Stimulated activated memory B cell treated with anti-CD40 and anti-IgM and Interleukin-4, amounts not matched to agents 10 μg/mL and 1 μg/mL and 100 μg/mL, for 72 hours (primary cell): Measurements from ENCODE around the gene UBE2Z.
A peak's percentile ranks its signal among the peaks of the same experiment; 100 is the strongest.

ENCODE experiments used
- ATAC-seq: fragments of 150-1000 bp; cut with Tn5 transposase; 2 replicates; pipeline ENCODE4 v1.10.0; 2021
- H3K27ac Mint-ChIP-seq: one replicate; pipeline ENCODE4 v1.8.0; 2022; ENCODE audit warnings: mild to moderate bottlenecking, mixed read lengths
- H3K27me3 Mint-ChIP-seq: one replicate; pipeline ENCODE4 v1.8.0; 2022; ENCODE audit warnings: mixed read lengths
- H3K36me3 Mint-ChIP-seq: one replicate; pipeline ENCODE4 v1.8.0; 2022; ENCODE audit warnings: mixed read lengths
- H3K4me1 Mint-ChIP-seq: one replicate; pipeline ENCODE4 v1.8.0; 2022; ENCODE audit warnings: mixed read lengths
- H3K4me3 Mint-ChIP-seq: one replicate; pipeline ENCODE4 v1.8.0; 2022; ENCODE audit warnings: mild to moderate bottlenecking, moderate library complexity, mixed read lengths
- H3K9me3 Mint-ChIP-seq: one replicate; pipeline ENCODE4 v1.8.0; 2022; ENCODE audit warnings: mixed read lengths

The UBE2Z gene

DNA sequence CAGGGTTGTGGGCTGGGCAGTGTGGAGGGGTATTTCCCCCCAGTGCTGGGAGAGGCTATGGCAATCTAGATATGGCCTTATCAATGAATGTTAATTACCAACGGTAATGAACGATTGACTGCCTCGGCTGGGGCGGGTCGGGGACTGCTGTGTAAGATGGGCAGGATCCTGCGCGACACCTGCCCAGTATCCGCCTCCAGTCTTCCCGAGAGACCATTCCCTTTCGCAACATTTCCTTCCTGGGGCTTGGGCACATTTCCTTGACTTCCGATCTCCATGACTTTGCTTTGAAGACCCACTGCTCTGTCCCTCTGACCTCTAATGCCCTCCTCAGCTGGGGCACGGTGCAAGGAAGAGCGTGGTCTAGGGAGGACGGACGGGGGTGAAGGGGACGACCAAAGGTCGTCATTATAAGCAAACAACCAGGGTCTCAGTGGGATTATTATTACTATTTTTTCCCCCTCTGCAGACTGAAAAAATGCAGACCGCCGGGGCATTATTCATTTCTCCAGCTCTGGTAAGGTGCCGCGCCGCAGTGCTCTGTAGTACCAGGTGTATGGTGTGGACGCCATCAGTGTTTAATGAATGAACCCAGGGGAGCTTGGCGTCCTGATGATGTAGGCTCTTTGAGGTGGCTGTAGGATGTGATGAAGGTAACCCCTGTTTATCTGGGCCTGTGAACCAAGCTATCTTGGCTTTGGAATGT, 15.1 kb upstream of the UBE2Z start:
- no peaks in the 10 kb centered on the region for H3K27me3 Mint-ChIP-seq
- peak overlapping the region; percentile 80 for H3K27ac Mint-ChIP-seq
- peaks cover 22% of the 10 kb centered on the region for H3K36me3 Mint-ChIP-seq
- peak overlapping the region; percentile 89 for H3K4me3 Mint-ChIP-seq
- no peak for ATAC-seq
- H3K4me1 Mint-ChIP-seq = peaks cover 19% of the 10 kb centered on the region
- H3K9me3 Mint-ChIP-seq = no peaks in the 10 kb centered on the region

DNA sequence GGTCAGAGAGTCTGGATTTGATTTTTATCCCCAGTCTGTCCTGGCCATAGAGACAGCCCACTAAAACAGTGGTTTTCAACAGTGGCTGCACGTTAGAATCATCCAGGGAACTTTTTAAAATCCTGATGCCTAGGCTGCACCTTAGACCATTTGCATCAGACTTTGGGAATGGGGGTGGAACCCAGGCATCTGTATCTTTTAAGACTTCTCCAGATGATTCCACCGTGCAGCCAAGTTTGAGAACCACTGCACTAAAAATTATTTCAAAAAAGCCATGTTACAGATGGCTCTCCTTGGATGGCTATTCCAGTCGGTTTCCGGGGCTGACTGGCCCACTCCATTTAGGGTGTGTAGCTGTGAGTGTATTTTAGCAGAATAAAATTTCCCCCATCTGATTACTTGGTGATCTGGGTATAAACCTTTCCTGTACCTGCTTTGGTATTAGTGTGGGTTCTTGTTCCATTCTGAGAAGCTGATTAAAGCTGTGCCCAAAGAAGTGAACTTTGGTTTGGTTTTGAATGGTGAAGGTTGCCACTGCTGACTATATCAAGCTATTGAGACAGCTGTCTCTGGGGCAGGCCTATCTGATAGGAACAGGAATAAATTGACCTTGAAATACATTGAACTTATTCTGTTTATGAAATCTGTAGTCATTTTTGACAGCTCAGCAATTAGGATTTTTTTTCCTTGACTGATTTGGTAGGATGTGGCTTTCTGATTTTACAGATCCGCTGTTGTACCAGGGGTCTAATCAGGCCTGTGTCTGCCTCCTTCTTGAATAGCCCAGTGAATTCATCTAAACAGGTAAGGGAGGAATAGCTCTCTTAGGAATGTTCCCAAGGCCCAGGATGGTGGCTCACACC, 14.3 kb upstream of the UBE2Z start:
- peak overlapping the region; percentile 80 for H3K27ac Mint-ChIP-seq
- ATAC-seq = no peak
- no peaks in the 10 kb centered on the region for H3K27me3 Mint-ChIP-seq
- peak overlapping the region; percentile 89 for H3K4me3 Mint-ChIP-seq
- peaks cover 26% of the 10 kb centered on the region for H3K36me3 Mint-ChIP-seq
- H3K4me1 Mint-ChIP-seq = peaks cover 19% of the 10 kb centered on the region
- no peaks in the 10 kb centered on the region for H3K9me3 Mint-ChIP-seq

DNA sequence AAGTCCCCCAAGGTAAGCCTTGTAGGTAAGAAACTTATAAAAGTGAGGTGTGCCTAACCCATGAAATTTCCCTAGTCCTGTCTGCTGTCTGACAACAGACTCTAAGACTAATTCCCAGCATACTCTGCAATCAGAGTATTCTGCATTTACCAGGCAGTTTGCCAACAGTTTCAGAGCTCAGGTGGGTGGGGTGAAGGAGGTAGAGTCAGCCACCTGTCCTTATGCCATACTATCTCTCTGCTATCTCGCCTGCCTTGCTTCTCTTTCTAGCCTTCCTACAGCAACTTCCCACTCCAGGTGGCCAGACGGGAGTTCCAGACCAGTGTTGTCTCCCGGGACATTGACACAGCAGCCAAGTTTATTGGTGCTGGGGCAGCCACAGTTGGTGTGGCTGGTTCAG, 13.3 kb upstream of the UBE2Z start:
- Mint-ChIP-seq H3K36me3 (peaks cover 26% of the 10 kb centered on the region), H3K27ac (no peak overlapping the region), H3K4me1 (peaks cover 19% of the 10 kb centered on the region), H3K27me3 (no peaks in the 10 kb centered on the region), H3K9me3 (no peaks in the 10 kb centered on the region), H3K4me3 (no peak overlapping the region)
- ATAC-seq = no peak

GRCh38 chr17:48901241-48901640, 7.0 kb upstream of the UBE2Z start:
- Mint-ChIP-seq H3K36me3 (peaks cover 13% of the 10 kb centered on the region), H3K27ac (no peak overlapping the region), H3K4me1 (no peaks in the 10 kb centered on the region), H3K4me3 (no peak overlapping the region), H3K27me3 (no peaks in the 10 kb centered on the region), H3K9me3 (no peaks in the 10 kb centered on the region)
- no peak for ATAC-seq

- no peak overlapping the region for H3K27ac Mint-ChIP-seq
- no peaks in the 10 kb centered on the region for H3K27me3 Mint-ChIP-seq
- no peak for ATAC-seq
- no peak overlapping the region for H3K4me3 Mint-ChIP-seq
- peaks cover under 1% of the 10 kb centered on the region for H3K36me3 Mint-ChIP-seq
- no peaks in the 10 kb centered on the region for H3K9me3 Mint-ChIP-seq
- peaks cover 10% of the 10 kb centered on the region for H3K4me1 Mint-ChIP-seq
Observed at GRCh38 chr17:48903401-48903800, 4.8 kb upstream of the UBE2Z start.

- peaks cover 6% of the 10 kb centered on the region for H3K36me3 Mint-ChIP-seq
- H3K27me3 Mint-ChIP-seq = no peaks in the 10 kb centered on the region
- no peak overlapping the region for H3K27ac Mint-ChIP-seq
- no peak overlapping the region for H3K4me3 Mint-ChIP-seq
- peaks cover 16% of the 10 kb centered on the region for H3K4me1 Mint-ChIP-seq
- no peak for ATAC-seq
- H3K9me3 Mint-ChIP-seq = no peaks in the 10 kb centered on the region
Observed at GRCh38 chr17:48904428-48904827, 3.8 kb upstream of the UBE2Z start.

DNA sequence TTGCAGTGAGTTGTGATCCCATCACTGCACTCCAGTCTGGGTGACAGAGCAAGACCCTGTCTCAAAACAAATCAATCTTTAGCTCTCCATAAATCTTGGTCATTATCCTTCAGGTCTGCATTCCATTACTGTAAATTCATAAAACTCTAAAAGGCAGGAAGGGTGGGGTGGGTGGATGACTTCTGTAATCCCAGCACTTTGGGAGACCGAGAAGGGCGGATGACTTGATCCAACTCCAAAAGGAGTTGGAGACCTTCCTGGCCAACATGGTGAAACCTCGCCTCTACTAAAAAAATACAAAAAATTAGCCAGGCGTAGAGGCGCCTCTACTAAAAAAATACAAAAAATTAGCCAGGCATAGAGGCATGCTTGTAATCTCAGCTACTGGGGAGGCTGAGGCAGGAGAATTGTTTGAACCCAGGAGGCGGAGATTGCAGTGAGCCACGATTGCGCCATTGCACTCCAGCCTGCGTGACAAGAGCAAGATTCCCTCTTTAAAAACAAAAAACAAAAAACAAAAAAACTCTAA, 2.2 kb upstream of the UBE2Z start:
- Mint-ChIP-seq H3K36me3 (peaks cover 21% of the 10 kb centered on the region), H3K4me1 (peaks cover 32% of the 10 kb centered on the region), H3K4me3 (no peak overlapping the region), H3K9me3 (no peaks in the 10 kb centered on the region), H3K27me3 (no peaks in the 10 kb centered on the region), H3K27ac (no peak overlapping the region)
- ATAC-seq = no peak

- Mint-ChIP-seq H3K36me3 (peaks cover 35% of the 10 kb centered on the region), H3K4me1 (peaks cover 48% of the 10 kb centered on the region), H3K27me3 (no peaks in the 10 kb centered on the region), H3K4me3 (peak overlapping the region; percentile 87), H3K9me3 (no peaks in the 10 kb centered on the region), H3K27ac (peak overlapping the region; percentile 94)
- ATAC-seq = no peak
Observed at GRCh38 chr17:48907713-48908046, 527 bp upstream of the UBE2Z start.

DNA sequence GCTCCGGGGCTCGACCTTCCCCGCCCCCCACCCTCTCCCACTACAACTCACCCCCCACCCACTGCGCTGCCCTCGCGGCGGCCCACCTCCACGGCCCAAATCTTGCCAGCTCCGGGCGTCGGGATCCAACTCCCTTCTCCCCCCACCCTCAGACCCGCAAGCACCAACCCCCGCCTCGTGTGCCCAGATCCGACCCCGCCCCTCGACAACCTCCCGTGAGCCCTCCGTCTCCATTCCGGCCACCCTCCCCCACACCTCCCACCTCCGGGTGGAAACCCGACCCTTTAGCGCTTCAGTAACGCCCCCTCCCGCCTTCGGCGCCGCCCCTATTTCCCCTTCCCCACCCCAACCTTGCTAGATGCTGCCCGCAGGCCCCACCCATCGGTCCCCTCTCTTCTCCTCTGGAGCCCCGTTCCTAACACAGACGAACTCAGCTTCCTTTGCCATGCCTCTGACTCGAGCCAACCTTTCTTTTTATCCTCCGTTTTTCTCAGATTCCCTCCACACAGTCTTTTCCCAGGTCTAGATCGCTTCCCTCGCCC, 717 bp downstream of the UBE2Z start:
- Mint-ChIP-seq H3K4me1 (peaks cover 57% of the 10 kb centered on the region), H3K4me3 (peak overlapping the region; percentile 93), H3K27ac (peak overlapping the region; percentile 94), H3K27me3 (no peaks in the 10 kb centered on the region), H3K9me3 (no peaks in the 10 kb centered on the region), H3K36me3 (peaks cover 47% of the 10 kb centered on the region)
- peak; percentile 80 for ATAC-seq

DNA sequence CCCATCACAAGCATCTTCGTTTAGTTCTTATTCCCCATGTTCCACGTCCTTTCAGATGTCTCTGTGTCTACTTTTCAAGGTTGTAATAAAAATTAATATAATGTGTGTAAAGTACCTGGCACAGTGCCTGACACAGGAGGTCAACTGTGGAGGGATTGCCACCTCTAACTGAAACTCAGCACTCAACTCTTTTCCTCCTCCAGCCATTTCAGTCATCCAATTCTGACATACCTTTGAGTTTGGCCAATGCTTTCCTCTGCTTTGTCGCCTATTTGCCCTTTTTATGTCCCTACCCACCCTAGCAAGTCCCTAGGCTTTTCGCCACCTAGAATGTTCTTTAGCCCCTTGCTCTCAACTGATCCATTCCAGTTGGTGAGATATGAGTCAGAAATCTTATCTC, 1.6 kb downstream of the UBE2Z start:
- peak overlapping the region; percentile 94 for H3K27ac Mint-ChIP-seq
- H3K4me1 Mint-ChIP-seq = peaks cover 66% of the 10 kb centered on the region
- peak overlapping the region; percentile 93 for H3K4me3 Mint-ChIP-seq
- H3K36me3 Mint-ChIP-seq = peaks cover 54% of the 10 kb centered on the region
- H3K9me3 Mint-ChIP-seq = no peaks in the 10 kb centered on the region
- ATAC-seq = no peak
- H3K27me3 Mint-ChIP-seq = no peaks in the 10 kb centered on the region

DNA sequence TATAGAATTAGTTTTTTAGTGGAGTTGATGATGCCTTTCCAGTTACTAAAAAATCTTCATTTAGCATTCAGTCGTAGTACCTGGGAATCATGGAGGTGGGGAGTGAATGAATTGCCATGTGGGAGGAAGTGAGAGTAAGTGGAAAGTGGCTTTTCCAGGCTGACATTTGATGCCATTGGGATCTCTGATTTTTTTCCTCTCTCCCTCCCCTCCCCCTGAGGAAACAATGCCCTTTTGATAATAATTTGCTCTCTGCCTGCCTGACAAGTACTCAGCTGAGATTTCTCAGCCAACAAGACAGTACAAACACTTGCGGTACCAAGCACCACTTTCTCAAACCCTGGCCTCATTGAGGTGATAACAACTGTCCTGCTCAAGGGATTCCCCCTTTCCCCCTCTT, 2.2 kb downstream of the UBE2Z start:
- H3K4me1 Mint-ChIP-seq = peaks cover 72% of the 10 kb centered on the region
- peak overlapping the region; percentile 93 for H3K4me3 Mint-ChIP-seq
- H3K9me3 Mint-ChIP-seq = no peaks in the 10 kb centered on the region
- H3K36me3 Mint-ChIP-seq = peaks cover 54% of the 10 kb centered on the region
- peak overlapping the region; percentile 94 for H3K27ac Mint-ChIP-seq
- H3K27me3 Mint-ChIP-seq = no peaks in the 10 kb centered on the region
- ATAC-seq = no peak

GRCh38 chr17:48912476-48912875, 4.3 kb downstream of the UBE2Z start:
- Mint-ChIP-seq H3K27ac (peak overlapping the region; percentile 94), H3K9me3 (no peaks in the 10 kb centered on the region), H3K4me1 (peaks cover 87% of the 10 kb centered on the region), H3K4me3 (peak overlapping the region; percentile 1), H3K36me3 (peaks cover 68% of the 10 kb centered on the region), H3K27me3 (no peaks in the 10 kb centered on the region)
- ATAC-seq = no peak

DNA sequence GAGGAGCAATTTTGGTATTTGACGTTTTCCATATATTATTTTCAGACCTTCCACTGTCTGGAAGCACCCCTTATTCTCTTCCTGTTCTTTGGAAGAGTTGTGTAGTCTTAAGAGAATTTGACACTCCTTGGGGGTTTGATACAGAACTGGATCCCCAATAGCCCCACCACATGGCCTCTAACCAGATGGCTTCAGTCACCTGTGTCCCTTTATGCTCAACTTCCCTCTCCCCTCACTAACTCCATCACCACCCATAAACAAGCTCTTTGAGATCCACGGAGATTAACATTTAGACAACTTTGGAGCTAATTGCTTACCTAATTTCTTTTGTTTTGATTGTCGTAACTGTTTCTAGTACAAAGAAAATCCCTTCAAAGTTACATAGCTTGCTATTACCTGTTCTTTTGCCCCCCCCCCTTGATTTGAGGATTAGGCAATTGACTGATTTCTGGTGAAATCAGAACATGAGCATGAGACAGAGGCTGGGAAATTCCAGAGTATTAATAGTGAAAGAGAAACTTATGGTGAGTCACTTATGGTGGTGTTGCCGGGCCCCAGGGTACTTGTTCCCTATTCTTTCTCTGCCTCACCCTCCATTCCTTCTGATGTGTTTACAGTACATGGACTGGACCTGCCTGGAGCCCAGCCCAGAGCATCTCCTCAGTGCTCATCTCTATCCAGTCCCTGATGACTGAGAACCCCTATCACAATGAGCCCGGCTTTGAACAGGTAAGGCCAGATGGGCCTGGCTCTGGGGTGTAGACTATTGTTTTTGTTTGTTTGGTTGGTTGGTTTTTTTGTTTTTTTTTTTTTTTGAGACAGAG, 7.5 kb downstream of the UBE2Z start:
- Mint-ChIP-seq H3K4me1 (peaks cover 60% of the 10 kb centered on the region), H3K27ac (peak overlapping the region; percentile 95), H3K4me3 (peak overlapping the region; percentile 83), H3K9me3 (no peaks in the 10 kb centered on the region), H3K27me3 (no peaks in the 10 kb centered on the region), H3K36me3 (peaks cover 59% of the 10 kb centered on the region)
- ATAC-seq = peak; percentile 97

GRCh38 chr17:48925251-48925990, 17.2 kb downstream of the UBE2Z start:
- H3K9me3 Mint-ChIP-seq = no peaks in the 10 kb centered on the region

More at GRCh38 chr17:48925251-48925990, 17.2 kb downstream of the UBE2Z start:
- H3K27ac Mint-ChIP-seq = peak overlapping the region; percentile 38
- no peaks in the 10 kb centered on the region for H3K27me3 Mint-ChIP-seq
- no peak overlapping the region for H3K4me3 Mint-ChIP-seq
- H3K4me1 Mint-ChIP-seq = peaks cover 31% of the 10 kb centered on the region
- H3K36me3 Mint-ChIP-seq = peaks cover 62% of the 10 kb centered on the region
- ATAC-seq = no peak
